COLO829 (cell line): Measurements from ENCODE around the gene TSPAN10.
A peak's percentile ranks its signal among the peaks of the same experiment; 100 is the strongest.

Experiments
- DNase-seq: peaks from one replicate; pipeline ENCODE4 v3.0.0; 2012; ENCODE audit warnings: low spot score

TSPAN10 gene

DNA sequence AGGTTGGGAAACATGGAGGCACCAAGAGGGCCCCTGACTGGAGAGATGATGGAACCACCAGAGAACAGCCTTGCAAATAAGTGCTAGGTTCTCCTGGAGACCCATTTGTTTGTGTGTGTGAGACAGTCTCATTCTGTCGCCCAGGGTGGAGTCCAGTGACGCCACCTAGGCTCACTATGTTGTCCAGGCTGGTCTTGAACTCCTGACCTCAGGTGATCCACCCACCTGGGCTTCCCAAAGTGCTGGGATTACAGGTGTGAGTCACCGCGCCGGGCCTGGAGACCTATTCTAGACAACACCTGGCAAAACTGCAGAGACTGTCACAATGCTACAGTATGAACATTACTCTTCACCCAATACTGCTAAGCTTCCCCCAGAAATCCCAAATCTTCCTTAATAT, 1.6 kb upstream of the TSPAN10 start:
- no peak for DNase-seq

GRCh38 chr17:81635973-81636504, 957 bp upstream of the TSPAN10 start:
- no peak for DNase-seq

DNA sequence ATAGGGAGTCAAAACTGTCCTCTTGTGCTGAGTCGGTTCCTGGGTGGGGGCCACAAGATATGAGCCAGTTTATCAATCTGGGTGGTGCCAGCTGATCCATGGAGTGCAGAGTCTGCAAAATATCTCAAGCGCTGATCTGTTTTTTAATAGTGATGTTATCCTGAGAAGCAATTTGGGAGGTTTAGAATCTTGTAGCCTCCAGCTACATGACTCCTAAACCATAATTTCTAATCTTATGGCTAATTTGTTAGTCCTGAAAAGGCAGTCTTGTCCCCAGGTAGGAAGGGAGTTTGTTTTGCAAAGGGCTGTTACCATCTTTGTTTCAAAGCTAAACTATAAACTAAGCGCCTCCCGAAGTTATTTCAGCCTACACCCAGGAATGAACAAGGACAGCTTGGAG, 1.7 kb downstream of the TSPAN10 start:
- no peak for DNase-seq

DNA sequence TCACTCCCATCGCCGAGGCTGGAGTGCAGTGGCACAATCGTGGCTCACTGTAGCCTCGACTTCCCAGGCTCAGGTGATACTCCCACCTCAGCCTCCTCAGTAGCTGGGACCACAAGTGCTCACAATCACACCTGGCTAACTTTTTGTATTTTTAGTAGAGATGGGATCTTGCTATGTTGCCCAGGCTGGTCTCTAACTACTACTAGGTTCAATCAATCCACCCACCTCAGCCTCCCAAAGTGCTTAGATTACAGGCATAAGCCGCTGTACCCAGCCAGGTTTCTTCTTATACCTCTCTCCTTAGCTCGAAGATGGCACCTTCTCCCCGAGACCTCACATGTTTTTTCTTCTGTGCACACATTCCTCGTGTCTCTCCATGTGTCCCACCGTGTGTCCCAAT, 3.0 kb downstream of the TSPAN10 start:
- no peak for DNase-seq

DNA sequence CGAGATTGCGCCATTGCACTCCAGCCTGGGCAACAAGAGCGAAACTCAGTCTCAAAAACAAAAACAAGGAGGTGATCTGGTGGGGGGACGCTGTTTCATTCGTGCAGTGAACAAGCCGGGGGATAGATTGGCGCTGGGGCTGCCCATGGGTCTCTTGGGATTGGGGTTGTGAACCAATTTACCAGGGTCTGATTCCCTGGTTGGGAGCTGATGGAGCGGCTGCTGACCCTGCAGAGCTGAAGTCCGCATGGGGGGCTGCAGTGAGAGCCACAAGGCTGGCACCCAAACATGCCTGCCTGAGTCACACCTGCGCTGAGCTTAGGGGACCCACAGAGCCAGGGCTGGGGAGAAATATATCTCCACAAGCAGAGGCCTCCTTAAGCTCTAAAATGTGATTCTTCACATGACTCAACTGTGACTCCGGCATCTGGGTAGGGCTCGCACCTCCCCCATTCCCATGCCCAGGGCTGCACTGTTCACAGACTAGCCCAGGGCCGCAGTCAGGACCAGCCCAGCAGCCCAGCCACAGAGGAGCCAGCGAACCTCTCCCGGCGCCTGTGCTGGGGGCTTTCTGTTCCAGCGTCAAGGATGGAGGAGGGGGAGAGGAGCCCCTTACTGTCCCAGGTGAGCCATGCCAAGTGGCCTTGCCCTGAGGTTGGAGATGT, 5.0 kb downstream of the TSPAN10 start:
- peak; percentile 70 for DNase-seq

DNA sequence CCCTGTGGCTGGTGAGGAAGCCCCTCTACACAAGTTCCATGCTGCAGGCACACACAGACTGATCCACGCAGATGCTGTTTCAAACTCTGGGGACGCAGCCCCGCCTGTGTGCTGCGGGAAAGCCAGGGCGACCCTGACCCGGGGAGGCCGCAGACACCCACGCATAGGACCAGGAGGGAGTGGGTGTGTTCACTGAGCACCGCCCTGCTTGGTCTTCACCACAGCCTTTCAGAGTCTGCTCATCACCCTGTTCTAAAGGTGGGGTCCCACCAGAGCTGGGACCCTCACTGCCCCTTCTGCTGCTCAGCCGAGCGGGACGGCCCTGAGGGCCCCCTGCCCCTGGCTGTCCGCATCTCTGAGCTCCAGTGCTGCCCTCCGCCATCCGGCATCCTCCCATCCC, 7.5 kb downstream of the TSPAN10 start:
- no peak for DNase-seq

GRCh38 chr17:81644976-81645952, 8.3 kb downstream of the TSPAN10 start:
- DNase-seq = no peak

GRCh38 chr17:81646869-81647600, 10.0 kb downstream of the TSPAN10 start:
- DNase-seq = no peak

- DNase-seq = no peak
Measured at GRCh38 chr17:81647640-81648012, 10.6 kb downstream of the TSPAN10 start.

GRCh38 chr17:81648013-81648706, 11.2 kb downstream of the TSPAN10 start:
- DNase-seq = no peak

DNA sequence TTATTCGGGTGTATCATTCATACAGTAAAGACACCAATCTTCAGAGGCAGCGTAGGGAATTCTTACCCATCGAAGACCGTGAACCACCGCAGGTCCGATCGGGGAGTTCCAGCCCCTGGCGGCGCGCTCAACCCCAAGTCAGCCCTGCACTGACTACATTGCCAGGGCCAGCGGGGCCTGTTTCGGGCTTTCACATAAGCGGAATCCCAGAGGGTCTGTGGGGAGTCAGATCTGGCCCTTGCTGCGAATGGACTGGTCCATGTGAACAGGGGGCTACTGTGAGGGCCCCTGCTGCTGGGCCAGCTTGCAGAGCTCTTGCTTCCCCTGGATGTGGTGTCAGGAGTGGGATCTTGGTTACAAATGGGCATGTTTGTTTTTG, 11.7 kb downstream of the TSPAN10 start:
- no peak for DNase-seq

DNA sequence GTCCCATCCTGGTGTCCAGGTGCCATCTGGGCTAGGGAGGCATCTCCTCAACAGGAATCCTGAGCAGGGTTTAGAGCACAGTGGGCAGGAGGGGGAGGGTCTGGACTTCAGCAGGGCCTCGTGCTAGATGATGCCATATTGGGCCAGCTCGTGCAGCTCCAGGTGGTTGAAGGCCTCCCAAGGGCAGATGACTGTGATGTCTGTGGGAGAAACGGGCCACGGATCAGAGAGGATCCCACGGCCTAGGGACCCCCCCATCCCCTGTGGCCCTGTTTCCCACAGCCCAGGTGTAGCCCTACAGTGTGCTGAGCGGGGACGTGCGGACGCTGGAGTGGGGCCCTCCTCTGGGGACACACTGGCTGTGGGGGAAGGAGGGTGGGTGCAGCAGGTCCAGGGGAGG, 14.0 kb downstream of the TSPAN10 start:
- no peak for DNase-seq

DNA sequence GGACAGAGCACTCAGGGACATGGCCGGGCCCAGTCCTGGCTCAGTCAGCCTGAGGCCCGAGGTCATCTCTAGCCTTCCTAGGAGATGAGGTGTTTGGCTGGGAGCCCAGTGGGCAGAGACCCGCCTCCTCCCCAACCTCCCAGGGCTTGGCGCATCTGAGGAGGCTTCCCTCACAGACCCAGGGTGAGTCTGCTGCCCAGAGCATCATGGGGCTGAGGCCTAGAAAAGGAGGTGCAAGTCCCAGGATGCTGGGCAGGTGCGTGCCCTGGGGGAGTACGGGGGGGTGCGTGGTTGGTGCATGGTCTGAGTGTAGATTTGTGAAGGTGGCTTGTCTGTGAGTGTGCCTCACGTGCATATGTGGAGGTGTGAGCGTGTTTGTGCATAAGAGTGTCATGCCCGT, 14.7 kb downstream of the TSPAN10 start:
- DNase-seq = peak; percentile 28

GRCh38 chr17:81652906-81653771, 16.1 kb downstream of the TSPAN10 start:
- no peak for DNase-seq

DNA sequence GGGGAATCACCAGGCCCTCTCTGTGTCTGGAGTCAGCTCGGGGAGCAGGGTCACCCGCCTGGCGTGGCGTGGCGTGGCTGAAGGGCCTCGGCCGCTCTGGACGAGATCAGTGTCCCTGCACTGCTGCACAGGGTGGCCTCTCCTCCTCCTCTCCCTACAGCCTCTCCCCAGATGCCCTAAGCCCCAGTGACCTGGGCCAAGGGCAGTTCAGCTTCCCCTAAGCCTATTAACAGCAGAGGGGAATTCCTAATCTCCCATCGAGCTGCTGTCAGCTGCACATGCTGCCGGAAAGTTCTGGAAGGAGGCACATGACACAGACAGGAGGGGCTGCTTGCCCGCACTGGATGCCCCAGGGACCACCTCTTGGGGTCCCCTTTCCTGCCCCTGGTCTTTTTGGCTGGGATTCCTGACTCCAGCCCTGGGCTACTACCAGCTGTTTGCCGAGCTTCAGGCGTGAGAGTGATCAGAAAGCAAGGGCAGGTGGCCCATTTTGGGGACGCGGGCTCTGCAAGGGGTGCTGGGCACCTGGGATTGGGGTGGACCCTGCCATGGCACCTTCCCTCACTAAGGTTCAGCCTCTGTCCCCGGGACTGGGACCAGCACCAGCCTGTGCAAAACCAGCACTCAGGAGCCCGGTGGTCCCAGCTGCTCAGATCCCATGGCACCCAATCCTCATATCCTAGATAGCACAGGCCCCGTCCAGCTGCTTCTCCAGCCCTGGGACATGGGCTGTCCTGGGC, 18.6 kb downstream of the TSPAN10 start:
- DNase-seq = no peak

DNA sequence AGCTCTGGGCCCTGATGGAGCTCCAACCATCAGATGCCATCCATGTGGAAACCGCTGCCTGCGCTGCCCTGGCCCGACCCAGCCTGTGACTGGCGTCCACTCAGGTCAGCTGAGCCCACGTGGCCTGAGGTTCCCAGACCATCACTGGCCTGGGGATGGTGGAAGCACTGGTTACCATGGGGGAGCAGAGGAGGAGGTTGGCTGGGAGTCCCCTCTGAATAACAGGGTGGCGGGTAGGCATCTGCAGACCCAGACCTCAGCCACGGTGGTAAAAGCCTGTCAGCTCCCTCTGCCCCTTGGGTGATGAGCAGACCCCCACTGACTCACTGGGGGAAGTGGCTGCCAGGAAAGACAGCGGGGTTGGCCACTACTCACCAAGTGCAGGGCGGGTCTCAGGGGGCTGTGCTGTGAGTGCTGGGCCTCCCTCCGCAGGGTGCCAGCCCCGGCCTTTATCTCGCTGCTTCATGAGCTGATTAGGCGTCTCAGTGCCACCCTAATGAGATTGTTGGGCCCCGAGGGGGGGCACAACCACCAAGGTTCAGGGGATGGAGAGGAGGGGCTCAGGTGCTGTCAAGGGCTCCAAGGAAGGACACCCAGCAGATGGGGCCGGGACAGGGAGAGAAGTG, 19.2 kb downstream of the TSPAN10 start, which contains the start of gene PDE6G:
Gene PDE6G, minus strand, starts transcription at position 425 of the 626 bp plus-strand sequence. CDS start 3,237 bp downstream, outside the sequence.
- no peak for DNase-seq

GRCh38 chr17:81656835-81657234, 19.8 kb downstream of the TSPAN10 start:
- no peak for DNase-seq

- no peak for DNase-seq
Measured at GRCh38 chr17:81659038-81659437, 22.0 kb downstream of the TSPAN10 start.

- no peak for DNase-seq
Measured at GRCh38 chr17:81660441-81660840, 23.4 kb downstream of the TSPAN10 start.

- no peak for DNase-seq
Measured at GRCh38 chr17:81662002-81662401, 25.0 kb downstream of the TSPAN10 start.
